WTC11 (cell line): ENCODE results near the gene ERP29. TPM values are rescaled to one million over a fixed set of nuclear protein-coding genes. Genes with fewer than 3 reads are reported as not detected.

ENCODE experiments used
- ATAC-seq: fragments of 200-7000 bp; cut with Tn5 transposase; 2 replicates; pipeline ENCODE4 v1.10.0; 2021; ENCODE audit warnings: mild to moderate bottlenecking, moderate library complexity
- CTCF ChIA-PET: fragments of 300-600 bp; sonication (Branson Sonifier 250); formaldehyde crosslinking; loops from one replicate; lab custom pipeline; 2021; ENCODE audit warnings: antibody characterized with exemption; lab: Charles Lee
- POLR2A ChIA-PET: fragments of 350-600 bp; sonication (Branson Sonifier 250); formaldehyde crosslinking; loops from one replicate; lab custom pipeline; 2021; ENCODE audit warnings: antibody characterized with exemption; lab: Charles Lee
- DNase-seq: peaks from one replicate; pipeline ENCODE4 v3.0.0; 2021; ENCODE audit warnings: low spot score
- H3K27ac Mint-ChIP-seq: 2 replicates; pipeline ENCODE4 v1.8.0; 2021; ENCODE audit warnings: mixed read lengths
- H3K27me3 Mint-ChIP-seq: 2 replicates; pipeline ENCODE4 v1.8.0; 2021; ENCODE audit warnings: low read depth, mild to moderate bottlenecking, moderate library complexity, mixed read lengths
- H3K36me3 Mint-ChIP-seq: 2 replicates; pipeline ENCODE4 v1.8.0; 2021; ENCODE audit warnings: mixed read lengths
- H3K4me1 Mint-ChIP-seq: 2 replicates; pipeline ENCODE4 v1.8.0; 2022; ENCODE audit warnings: mixed read lengths
- H3K4me3 Mint-ChIP-seq: 2 replicates; pipeline ENCODE4 v1.8.0; 2021; ENCODE audit warnings: mild to moderate bottlenecking, moderate library complexity, mixed read lengths
- H3K9me3 Mint-ChIP-seq: 2 replicates; pipeline ENCODE4 v1.8.0; 2021; ENCODE audit warnings: mixed read lengths
- ATF1 ChIP-seq: sonication (generic); formaldehyde crosslinking; IDR thresholded peaks from 2 replicates; pipeline ENCODE4 v1.8.1; 2023; ENCODE audit warnings: mild to moderate bottlenecking, moderate library complexity, missing genetic modification reagents
- CREB1 ChIP-seq: sonication (generic); formaldehyde crosslinking; IDR thresholded peaks from 2 replicates; pipeline ENCODE4 v1.8.0; 2023; ENCODE audit warnings: mild to moderate bottlenecking, missing genetic modification reagents
- ETV6 ChIP-seq: sonication (generic); formaldehyde crosslinking; IDR thresholded peaks from 2 replicates; pipeline ENCODE4 v1.8.1; 2022; ENCODE audit warnings: mild to moderate bottlenecking, missing genetic modification reagents
- HMGA2 ChIP-seq: fragments of 250-450 bp; sonication (Bioruptor Pico); IDR thresholded peaks from 2 replicates; pipeline ENCODE4 v1.4.0; 2021; ENCODE audit warnings: mild to moderate bottlenecking, moderate library complexity
- NFATC4 ChIP-seq: fragments of 250-450 bp; sonication (Bioruptor Pico); IDR thresholded peaks from 2 replicates; pipeline ENCODE4 v1.9.0; 2021; ENCODE audit warnings: mild to moderate bottlenecking
- NR1H2 ChIP-seq: sonication (generic); formaldehyde crosslinking; IDR thresholded peaks from 2 replicates; pipeline ENCODE4 v1.9.0; 2021; ENCODE audit warnings: mild to moderate bottlenecking, moderate library complexity, missing genetic modification reagents
- SMAD3 ChIP-seq: sonication (generic); formaldehyde crosslinking; IDR thresholded peaks from 2 replicates; pipeline ENCODE4 v1.8.0; 2022; ENCODE audit warnings: missing genetic modification reagents, mild to moderate bottlenecking, borderline replicate concordance
- SP1 ChIP-seq: sonication (generic); formaldehyde crosslinking; conservative IDR thresholded peaks from 2 replicates; pipeline ENCODE4 v1.8.1; 2022; ENCODE audit warnings: missing genetic modification reagents
- ZNF138 ChIP-seq: sonication (generic); formaldehyde crosslinking; conservative IDR thresholded peaks from 2 replicates; pipeline ENCODE4 v1.8.1; 2022; ENCODE audit warnings: mild to moderate bottlenecking, moderate library complexity, missing genetic modification reagents
- ZNF219 ChIP-seq: sonication (generic); formaldehyde crosslinking; IDR thresholded peaks from 2 replicates; pipeline ENCODE4 v1.8.0; 2023; ENCODE audit warnings: missing genetic modification reagents, mild to moderate bottlenecking, borderline replicate concordance
- ZNF317 ChIP-seq: sonication (generic); formaldehyde crosslinking; IDR thresholded peaks from 2 replicates; pipeline ENCODE4 v1.8.1; 2023; ENCODE audit warnings: low read depth, mild to moderate bottlenecking, moderate library complexity, missing genetic modification reagents, borderline replicate concordance
- ZNF396 ChIP-seq: fragments of 250-450 bp; sonication (Bioruptor Pico); IDR thresholded peaks from 2 replicates; pipeline ENCODE4 v1.8.0; 2021; ENCODE audit warnings: mild to moderate bottlenecking, moderate library complexity, borderline replicate concordance
- ZNF423 ChIP-seq: fragments of 250-450 bp; sonication (Bioruptor Pico); IDR thresholded peaks from 2 replicates; pipeline ENCODE4 v2.1.2; 2022; ENCODE audit warnings: mild to moderate bottlenecking, moderate library complexity
- ZNF671 ChIP-seq: fragments of 250-450 bp; sonication (Bioruptor Pico); IDR thresholded peaks from 2 replicates; pipeline ENCODE4 v1.8.0; 2021; ENCODE audit warnings: mild to moderate bottlenecking
- total RNA-seq: library from RNA; stranded (reverse); gene quantifications from 3 replicates; pipeline ENCODE4 v1.2.3, GENCODE V29; 2021
- TF ChIP-seq, protein P1 (sequence below): fragments of 250-450 bp; sonication (Bioruptor Pico); IDR thresholded peaks from 2 replicates; pipeline ENCODE4 v1.9.0; 2021; ENCODE audit warnings: mild to moderate bottlenecking
- TF ChIP-seq, protein P2 (sequence below): sonication (generic); formaldehyde crosslinking; IDR thresholded peaks from 2 replicates; pipeline ENCODE4 v1.8.1; 2022; ENCODE audit warnings: mild to moderate bottlenecking, moderate library complexity, missing genetic modification reagents
- TF ChIP-seq, protein P3 (sequence below): sonication (generic); formaldehyde crosslinking; IDR thresholded peaks from 2 replicates; pipeline ENCODE4 v1.8.1; 2023; ENCODE audit warnings: mild to moderate bottlenecking, missing genetic modification reagents
- TF ChIP-seq, protein P4 (sequence below): sonication (generic); formaldehyde crosslinking; IDR thresholded peaks from 2 replicates; pipeline ENCODE4 v1.8.0; 2023; ENCODE audit warnings: mild to moderate bottlenecking, missing genetic modification reagents
- TF ChIP-seq, protein P5 (sequence below): sonication (generic); formaldehyde crosslinking; IDR thresholded peaks from 2 replicates; pipeline ENCODE4 v1.8.0; 2022; ENCODE audit warnings: missing genetic modification reagents

Gene ERP29
- total RNA-seq, 1 experiment from 2014 or later, result 162 TPM

DNA sequence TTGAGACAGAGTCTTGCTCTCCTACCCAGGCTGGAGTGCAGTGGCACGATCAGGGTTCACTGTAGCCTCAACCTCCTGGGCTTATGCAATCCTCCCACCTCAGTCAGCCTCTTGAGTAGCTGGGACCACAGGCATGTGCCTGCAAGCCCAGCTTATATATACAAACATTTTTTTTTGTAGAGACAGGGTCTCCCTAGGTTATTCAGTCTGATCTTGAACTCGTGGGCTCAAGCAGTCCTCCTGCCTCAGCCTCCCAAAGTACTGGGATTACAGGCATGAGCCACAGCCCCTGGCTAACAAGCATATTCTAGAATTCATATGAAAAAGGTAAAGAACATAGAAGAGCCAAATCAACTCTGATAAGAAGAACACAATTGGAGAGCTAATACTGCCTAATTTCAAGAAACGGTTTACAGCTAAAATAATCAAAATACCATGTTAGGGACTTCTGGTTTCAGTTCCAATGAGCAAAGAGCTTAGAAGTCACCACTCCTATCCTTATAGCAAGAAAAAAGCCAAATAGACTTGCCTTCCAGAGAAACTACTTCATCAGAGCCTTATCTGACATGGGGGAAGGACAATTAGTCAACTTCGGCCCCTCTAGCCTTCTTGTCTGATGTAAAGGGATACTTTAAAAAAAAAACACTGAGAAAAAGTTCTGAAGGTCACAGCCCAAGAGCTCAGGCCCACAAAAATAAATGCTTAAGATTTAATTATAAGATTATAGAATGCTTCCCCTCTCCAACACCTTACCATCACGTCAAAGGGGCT is 37.9 kb upstream of the ERP29 start:
- DNase-seq, result no peak
- no peak for ATAC-seq
- Mint-ChIP-seq H3K27me3 (no peaks in the 10 kb centered on the region; the same call in 1 of the 2 replicates), H3K27ac (no peak overlapping the region), H3K4me3 (no peak overlapping the region), H3K9me3 (peaks cover 15% of the 10 kb centered on the region), H3K36me3 (peaks cover 11% of the 10 kb centered on the region), H3K4me1 (no peaks in the 10 kb centered on the region)
- ChIA-PET CTCF (interaction anchor here (0.8 kb wide), 1 partner anchor 163 kb away, joined by 3 read pairs; no protein-coding TSS in a partner anchor), POLR2A (no interaction called here)
- TF ChIP-seq, protein P1, sequence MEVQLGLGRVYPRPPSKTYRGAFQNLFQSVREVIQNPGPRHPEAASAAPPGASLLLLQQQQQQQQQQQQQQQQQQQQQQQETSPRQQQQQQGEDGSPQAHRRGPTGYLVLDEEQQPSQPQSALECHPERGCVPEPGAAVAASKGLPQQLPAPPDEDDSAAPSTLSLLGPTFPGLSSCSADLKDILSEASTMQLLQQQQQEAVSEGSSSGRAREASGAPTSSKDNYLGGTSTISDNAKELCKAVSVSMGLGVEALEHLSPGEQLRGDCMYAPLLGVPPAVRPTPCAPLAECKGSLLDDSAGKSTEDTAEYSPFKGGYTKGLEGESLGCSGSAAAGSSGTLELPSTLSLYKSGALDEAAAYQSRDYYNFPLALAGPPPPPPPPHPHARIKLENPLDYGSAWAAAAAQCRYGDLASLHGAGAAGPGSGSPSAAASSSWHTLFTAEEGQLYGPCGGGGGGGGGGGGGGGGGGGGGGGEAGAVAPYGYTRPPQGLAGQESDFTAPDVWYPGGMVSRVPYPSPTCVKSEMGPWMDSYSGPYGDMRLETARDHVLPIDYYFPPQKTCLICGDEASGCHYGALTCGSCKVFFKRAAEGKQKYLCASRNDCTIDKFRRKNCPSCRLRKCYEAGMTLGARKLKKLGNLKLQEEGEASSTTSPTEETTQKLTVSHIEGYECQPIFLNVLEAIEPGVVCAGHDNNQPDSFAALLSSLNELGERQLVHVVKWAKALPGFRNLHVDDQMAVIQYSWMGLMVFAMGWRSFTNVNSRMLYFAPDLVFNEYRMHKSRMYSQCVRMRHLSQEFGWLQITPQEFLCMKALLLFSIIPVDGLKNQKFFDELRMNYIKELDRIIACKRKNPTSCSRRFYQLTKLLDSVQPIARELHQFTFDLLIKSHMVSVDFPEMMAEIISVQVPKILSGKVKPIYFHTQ (CRISPR knock-in tag), result no peak
- TF ChIP-seq ATF1 (CRISPR knock-in tag), result no peak
- no peak for TF ChIP-seq HMGA2 (CRISPR knock-in tag)
- no peak for TF ChIP-seq NR1H2 (CRISPR knock-in tag)
- TF ChIP-seq SP1, result no peak
- TF ChIP-seq ZNF423 (CRISPR knock-in tag), result no peak
- TF ChIP-seq, protein P2, sequence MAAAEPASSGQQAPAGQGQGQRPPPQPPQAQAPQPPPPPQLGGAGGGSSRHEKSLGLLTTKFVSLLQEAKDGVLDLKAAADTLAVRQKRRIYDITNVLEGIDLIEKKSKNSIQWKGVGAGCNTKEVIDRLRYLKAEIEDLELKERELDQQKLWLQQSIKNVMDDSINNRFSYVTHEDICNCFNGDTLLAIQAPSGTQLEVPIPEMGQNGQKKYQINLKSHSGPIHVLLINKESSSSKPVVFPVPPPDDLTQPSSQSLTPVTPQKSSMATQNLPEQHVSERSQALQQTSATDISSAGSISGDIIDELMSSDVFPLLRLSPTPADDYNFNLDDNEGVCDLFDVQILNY (CRISPR knock-in tag), result no peak
- TF ChIP-seq, protein P3, sequence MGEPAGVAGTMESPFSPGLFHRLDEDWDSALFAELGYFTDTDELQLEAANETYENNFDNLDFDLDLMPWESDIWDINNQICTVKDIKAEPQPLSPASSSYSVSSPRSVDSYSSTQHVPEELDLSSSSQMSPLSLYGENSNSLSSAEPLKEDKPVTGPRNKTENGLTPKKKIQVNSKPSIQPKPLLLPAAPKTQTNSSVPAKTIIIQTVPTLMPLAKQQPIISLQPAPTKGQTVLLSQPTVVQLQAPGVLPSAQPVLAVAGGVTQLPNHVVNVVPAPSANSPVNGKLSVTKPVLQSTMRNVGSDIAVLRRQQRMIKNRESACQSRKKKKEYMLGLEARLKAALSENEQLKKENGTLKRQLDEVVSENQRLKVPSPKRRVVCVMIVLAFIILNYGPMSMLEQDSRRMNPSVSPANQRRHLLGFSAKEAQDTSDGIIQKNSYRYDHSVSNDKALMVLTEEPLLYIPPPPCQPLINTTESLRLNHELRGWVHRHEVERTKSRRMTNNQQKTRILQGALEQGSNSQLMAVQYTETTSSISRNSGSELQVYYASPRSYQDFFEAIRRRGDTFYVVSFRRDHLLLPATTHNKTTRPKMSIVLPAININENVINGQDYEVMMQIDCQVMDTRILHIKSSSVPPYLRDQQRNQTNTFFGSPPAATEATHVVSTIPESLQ (CRISPR knock-in tag), result no peak
- TF ChIP-seq, protein P4, sequence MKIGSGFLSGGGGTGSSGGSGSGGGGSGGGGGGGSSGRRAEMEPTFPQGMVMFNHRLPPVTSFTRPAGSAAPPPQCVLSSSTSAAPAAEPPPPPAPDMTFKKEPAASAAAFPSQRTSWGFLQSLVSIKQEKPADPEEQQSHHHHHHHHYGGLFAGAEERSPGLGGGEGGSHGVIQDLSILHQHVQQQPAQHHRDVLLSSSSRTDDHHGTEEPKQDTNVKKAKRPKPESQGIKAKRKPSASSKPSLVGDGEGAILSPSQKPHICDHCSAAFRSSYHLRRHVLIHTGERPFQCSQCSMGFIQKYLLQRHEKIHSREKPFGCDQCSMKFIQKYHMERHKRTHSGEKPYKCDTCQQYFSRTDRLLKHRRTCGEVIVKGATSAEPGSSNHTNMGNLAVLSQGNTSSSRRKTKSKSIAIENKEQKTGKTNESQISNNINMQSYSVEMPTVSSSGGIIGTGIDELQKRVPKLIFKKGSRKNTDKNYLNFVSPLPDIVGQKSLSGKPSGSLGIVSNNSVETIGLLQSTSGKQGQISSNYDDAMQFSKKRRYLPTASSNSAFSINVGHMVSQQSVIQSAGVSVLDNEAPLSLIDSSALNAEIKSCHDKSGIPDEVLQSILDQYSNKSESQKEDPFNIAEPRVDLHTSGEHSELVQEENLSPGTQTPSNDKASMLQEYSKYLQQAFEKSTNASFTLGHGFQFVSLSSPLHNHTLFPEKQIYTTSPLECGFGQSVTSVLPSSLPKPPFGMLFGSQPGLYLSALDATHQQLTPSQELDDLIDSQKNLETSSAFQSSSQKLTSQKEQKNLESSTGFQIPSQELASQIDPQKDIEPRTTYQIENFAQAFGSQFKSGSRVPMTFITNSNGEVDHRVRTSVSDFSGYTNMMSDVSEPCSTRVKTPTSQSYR (CRISPR knock-in tag), result no peak

DNA sequence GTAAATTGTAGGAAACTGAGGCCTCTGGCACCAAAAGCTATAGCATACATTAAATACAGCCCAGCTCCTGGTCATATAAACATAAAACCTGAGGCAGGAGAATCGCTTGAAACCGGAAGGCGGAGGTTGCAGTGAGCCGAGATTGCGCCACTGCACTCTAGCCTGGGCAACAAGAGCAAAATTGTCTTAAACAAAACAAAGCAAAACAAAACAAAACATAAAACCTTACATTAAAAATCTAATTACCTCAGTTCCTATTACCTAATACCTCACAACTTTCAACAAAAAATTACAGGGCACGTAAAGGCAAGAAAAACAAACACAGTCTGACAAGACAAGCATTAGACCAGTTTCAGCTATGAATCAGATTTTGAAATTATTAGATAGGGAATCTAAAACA is 36.9 kb upstream of the ERP29 start:
- DNase-seq (no peak), ATAC-seq (no peak)
- Mint-ChIP-seq H3K4me3 (no peak overlapping the region), H3K4me1 (no peaks in the 10 kb centered on the region), H3K27ac (no peak overlapping the region), H3K9me3 (peaks cover 7% of the 10 kb centered on the region; the same call in 1 of the 2 replicates), H3K27me3 (no peaks in the 10 kb centered on the region), H3K36me3 (peaks cover 5% of the 10 kb centered on the region; the same call in 1 of the 2 replicates)
- POLR2A ChIA-PET, result no interaction called here
- CTCF ChIA-PET, result no interaction called here
- no peak for TF ChIP-seq NFATC4 (CRISPR knock-in tag)
- TF ChIP-seq CREB1 (CRISPR knock-in tag), result no peak
- no peak for TF ChIP-seq ZNF671
- no peak for TF ChIP-seq ETV6 (CRISPR knock-in tag)
- TF ChIP-seq ZNF396 (CRISPR knock-in tag), result no peak
- TF ChIP-seq, protein P5, sequence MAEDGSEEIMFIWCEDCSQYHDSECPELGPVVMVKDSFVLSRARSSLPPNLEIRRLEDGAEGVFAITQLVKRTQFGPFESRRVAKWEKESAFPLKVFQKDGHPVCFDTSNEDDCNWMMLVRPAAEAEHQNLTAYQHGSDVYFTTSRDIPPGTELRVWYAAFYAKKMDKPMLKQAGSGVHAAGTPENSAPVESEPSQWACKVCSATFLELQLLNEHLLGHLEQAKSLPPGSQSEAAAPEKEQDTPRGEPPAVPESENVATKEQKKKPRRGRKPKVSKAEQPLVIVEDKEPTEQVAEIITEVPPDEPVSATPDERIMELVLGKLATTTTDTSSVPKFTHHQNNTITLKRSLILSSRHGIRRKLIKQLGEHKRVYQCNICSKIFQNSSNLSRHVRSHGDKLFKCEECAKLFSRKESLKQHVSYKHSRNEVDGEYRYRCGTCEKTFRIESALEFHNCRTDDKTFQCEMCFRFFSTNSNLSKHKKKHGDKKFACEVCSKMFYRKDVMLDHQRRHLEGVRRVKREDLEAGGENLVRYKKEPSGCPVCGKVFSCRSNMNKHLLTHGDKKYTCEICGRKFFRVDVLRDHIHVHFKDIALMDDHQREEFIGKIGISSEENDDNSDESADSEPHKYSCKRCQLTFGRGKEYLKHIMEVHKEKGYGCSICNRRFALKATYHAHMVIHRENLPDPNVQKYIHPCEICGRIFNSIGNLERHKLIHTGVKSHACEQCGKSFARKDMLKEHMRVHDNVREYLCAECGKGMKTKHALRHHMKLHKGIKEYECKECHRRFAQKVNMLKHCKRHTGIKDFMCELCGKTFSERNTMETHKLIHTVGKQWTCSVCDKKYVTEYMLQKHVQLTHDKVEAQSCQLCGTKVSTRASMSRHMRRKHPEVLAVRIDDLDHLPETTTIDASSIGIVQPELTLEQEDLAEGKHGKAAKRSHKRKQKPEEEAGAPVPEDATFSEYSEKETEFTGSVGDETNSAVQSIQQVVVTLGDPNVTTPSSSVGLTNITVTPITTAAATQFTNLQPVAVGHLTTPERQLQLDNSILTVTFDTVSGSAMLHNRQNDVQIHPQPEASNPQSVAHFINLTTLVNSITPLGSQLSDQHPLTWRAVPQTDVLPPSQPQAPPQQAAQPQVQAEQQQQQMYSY, result no peak
- no peak for TF ChIP-seq ZNF317 (CRISPR knock-in tag)
- no peak for TF ChIP-seq SMAD3 (CRISPR knock-in tag)
- no peak for TF ChIP-seq ZNF138 (CRISPR knock-in tag)
- TF ChIP-seq, protein P4 (CRISPR knock-in tag), result no peak
- no peak for TF ChIP-seq ZNF219 (CRISPR knock-in tag)
